GM23338 (cell line): Measurements from ENCODE around the gene RNF167. TPM values are rescaled to one million over a fixed set of nuclear protein-coding genes. Genes with fewer than 3 reads are reported as not detected.

Experiments used
- ATAC-seq: fragments of 200-7000 bp; cut with Tn5 transposase; 3 replicates; pipeline ENCODE4 v1.9.1; 2020
- DNase-seq: peaks from one replicate; pipeline ENCODE4 v3.0.0-alpha.2; 2015; ENCODE audit warnings: low spot score
- H2AFZ ChIP-seq: fragments of 200-600 bp; sonication (generic); 2 replicates; pipeline ENCODE4 v1.8.0; 2016; ENCODE audit warnings: antibody characterized with exemption, mild to moderate bottlenecking, moderate library complexity
- H3F3A ChIP-seq: fragments of 200-600 bp; sonication (generic); replicated peaks from 2 replicates; pipeline ENCODE4 v1.8.0; 2017; ENCODE audit warnings: antibody characterized with exemption, mixed run types, low read depth
- H3K27ac ChIP-seq: fragments of 200-600 bp; sonication (generic); 2 replicates; pipeline ENCODE4 v1.6.1; 2016; ENCODE audit warnings: low read depth
- H3K27me3 ChIP-seq: fragments of 200-600 bp; sonication (generic); 2 replicates; pipeline ENCODE4 v1.8.0; 2016; ENCODE audit warnings: mild to moderate bottlenecking, mixed run types, moderate library complexity; ENCODE audit not compliant: insufficient read depth
- H3K36me3 ChIP-seq: fragments of 200-600 bp; sonication (generic); 2 replicates; pipeline ENCODE4 v1.8.0; 2016; ENCODE audit warnings: mild to moderate bottlenecking; ENCODE audit not compliant: insufficient read depth
- H3K4me1 ChIP-seq: fragments of 200-600 bp; sonication (generic); 2 replicates; pipeline ENCODE4 v1.8.0; 2016; ENCODE audit warnings: mild to moderate bottlenecking, moderate library complexity; ENCODE audit not compliant: insufficient read depth
- H3K4me2 ChIP-seq: fragments of 200-600 bp; sonication (generic); 2 replicates; pipeline ENCODE4 v1.7.1; 2017; ENCODE audit warnings: mixed run types
- H3K4me3 ChIP-seq: fragments of 200-600 bp; sonication (generic); 2 replicates; pipeline ENCODE4 v1.6.1; 2016; ENCODE audit warnings: mixed run types
- H3K79me2 ChIP-seq: fragments of 200-600 bp; sonication (generic); replicated peaks from 2 replicates; pipeline ENCODE4 v1.8.0; 2017; ENCODE audit warnings: mild to moderate bottlenecking; ENCODE audit not compliant: insufficient read depth
- H3K9me2 ChIP-seq: fragments of 200-600 bp; sonication (generic); 2 replicates; pipeline ENCODE4 v1.8.0; 2017; ENCODE audit not compliant: insufficient read depth
- H4K20me1 ChIP-seq: fragments of 200-600 bp; sonication (generic); replicated peaks from 2 replicates; pipeline ENCODE4 v1.8.0; 2017; ENCODE audit warnings: mild to moderate bottlenecking; ENCODE audit not compliant: insufficient read depth
- H3K27ac Mint-ChIP-seq: 2 replicates; pipeline ENCODE4 v1.8.0; 2020; ENCODE audit warnings: inconsistent platforms, mild to moderate bottlenecking, moderate library complexity, mixed read lengths
- H3K27me3 Mint-ChIP-seq: 3 replicates; pipeline ENCODE4 v1.8.0; 2022; ENCODE audit warnings: low read depth, mild to moderate bottlenecking, moderate library complexity, mixed read lengths, inconsistent platforms; ENCODE audit not compliant: insufficient read depth, poor library complexity
- H3K36me3 Mint-ChIP-seq: 3 replicates; pipeline ENCODE4 v1.8.0; 2021; ENCODE audit warnings: low read depth, mild to moderate bottlenecking, inconsistent platforms, moderate library complexity, mixed read lengths
- H3K4me1 Mint-ChIP-seq: 3 replicates; pipeline ENCODE4 v1.8.0; 2020; ENCODE audit warnings: mild to moderate bottlenecking, inconsistent platforms, mixed read lengths
- H3K4me3 Mint-ChIP-seq: 3 replicates; pipeline ENCODE4 v1.8.0; 2021; ENCODE audit warnings: moderate library complexity, mild to moderate bottlenecking, inconsistent platforms, mixed read lengths
- H3K9me3 Mint-ChIP-seq: 3 replicates; pipeline ENCODE4 v1.8.0; 2020; ENCODE audit warnings: moderate library complexity, mild to moderate bottlenecking, inconsistent platforms, mixed read lengths
- CREB1 ChIP-seq: fragments of 250-450 bp; sonication (Bioruptor Pico); IDR thresholded peaks from 2 replicates; pipeline ENCODE4 v1.5.0; 2020; ENCODE audit warnings: low read depth, mild to moderate bottlenecking, moderate library complexity
- CTCF ChIP-seq, 2 experiments: fragments of 200-600 bp in 1 of 2; sonication (generic) in 1 of 2; conservative IDR thresholded peaks; 2 replicates each; pipeline versions ENCODE4 v1.5.1 to v1.6.1; 2016 to 2017; ENCODE audit warnings: antibody characterized with exemption in 2 of 2, low read depth in 2 of 2, mild to moderate bottlenecking in 2 of 2, moderate library complexity in 1 of 2
- ETS1 ChIP-seq: IDR thresholded peaks from 2 replicates; pipeline ENCODE4 v1.6.1; 2016; ENCODE audit warnings: antibody characterized with exemption
- EZH2 ChIP-seq: fragments of 200-600 bp; sonication (generic); IDR thresholded peaks from one replicate; pipeline ENCODE4 v1.8.0; 2017; ENCODE audit warnings: antibody characterized with exemption, mild to moderate bottlenecking, low read depth; ENCODE audit not compliant: unreplicated experiment
- EZH2phosphoT487 ChIP-seq: fragments of 200-600 bp; sonication (generic); IDR thresholded peaks from one replicate; pipeline ENCODE4 v1.8.1; 2018; ENCODE audit warnings: antibody characterized with exemption; ENCODE audit not compliant: unreplicated experiment
- JUNB ChIP-seq: IDR thresholded peaks from one replicate; pipeline ENCODE4 v1.6.1; 2016; ENCODE audit warnings: antibody characterized with exemption; ENCODE audit not compliant: unreplicated experiment
- NANOG ChIP-seq: IDR thresholded peaks from 2 replicates; pipeline ENCODE4 v1.6.1; 2016; ENCODE audit warnings: antibody characterized with exemption, borderline replicate concordance
- POLR2AphosphoS5 ChIP-seq: IDR thresholded peaks from 2 replicates; pipeline ENCODE4 v1.6.1; 2016; ENCODE audit warnings: antibody characterized with exemption, low read depth
- REST ChIP-seq: IDR thresholded peaks from one replicate; pipeline ENCODE4 v1.6.1; 2018; ENCODE audit warnings: antibody characterized with exemption; ENCODE audit not compliant: unreplicated experiment
- STAT1 ChIP-seq: IDR thresholded peaks from one replicate; pipeline ENCODE4 v1.6.1; 2016; ENCODE audit warnings: antibody characterized with exemption; ENCODE audit not compliant: unreplicated experiment
- ZNF114 ChIP-seq: fragments of 250-450 bp; sonication (Bioruptor Pico); IDR thresholded peaks from 2 replicates; pipeline ENCODE4 v1.5.0; 2020; ENCODE audit warnings: mild to moderate bottlenecking, moderate library complexity
- ZNF331 ChIP-seq: fragments of 250-450 bp; sonication (Bioruptor Pico); IDR thresholded peaks from 2 replicates; pipeline ENCODE4 v1.5.0; 2020; ENCODE audit warnings: low read depth, mild to moderate bottlenecking, moderate library complexity
- ZNF462 ChIP-seq: fragments of 250-450 bp; sonication (Bioruptor Pico); IDR thresholded peaks from 2 replicates; pipeline ENCODE4 v1.5.0; 2020; ENCODE audit warnings: mild to moderate bottlenecking, moderate library complexity
- polyA plus RNA-seq: library from polyadenylated mRNA; unstranded; fragments of >200 nt; fragmentation: Nextera tagmentation; extraction: Ambion mirVana; gene quantifications from 2 replicates; pipeline ENCODE4 v1.2.1, GENCODE V29; 2016
- total RNA-seq: library from RNA; depleted of rRNA; stranded (reverse); fragments of >200 nt; shearing (Covaris generic); gene quantifications from 2 replicates; pipeline ENCODE4 v1.2.3, GENCODE V29; 2014

The RNF167 gene
- total and polyA plus RNA-seq, 2 experiments from 2014 or later = 61.2 to 84.4 TPM

GRCh38 chr17:4921320-4921719 is 18.7 kb upstream of the RNF167 start:
- Mint-ChIP-seq H3K27me3 (peaks cover 7% of the 10 kb centered on the region), H3K4me3 (no peak overlapping the region), H3K27ac (no peak overlapping the region), H3K4me1 (peaks cover 9% of the 10 kb centered on the region), H3K9me3 (no peaks in the 10 kb centered on the region), H3K36me3 (peaks cover under 1% of the 10 kb centered on the region; the same call in 2 of the 3 replicates)
- H3K79me2 ChIP-seq = no peaks in the 10 kb centered on the region
- no peaks in the 10 kb centered on the region for H4K20me1 ChIP-seq
- H3F3A ChIP-seq = peaks cover 2% of the 10 kb centered on the region; the same call in 1 of the 2 replicates
- H3K4me3 ChIP-seq = no peak overlapping the region
- no peaks in the 10 kb centered on the region for H3K27me3 ChIP-seq
- DNase-seq (no peak), ATAC-seq (no peak)
- H3K4me1 ChIP-seq = 0 out of 2 replicates have a peak, but pooled peaks cover 6% of the 10 kb centered on the region
- H2AFZ ChIP-seq = no peak overlapping the region
- no peak for TF ChIP-seq ZNF331 (CRISPR knock-in tag)
- no peak for TF ChIP-seq ZNF462 (CRISPR knock-in tag)
- TF ChIP-seq EZH2phosphoT487 = no peak
- no peak for TF ChIP-seq EZH2
- TF ChIP-seq JUNB = no peak
- no peak for TF ChIP-seq CTCF (conservative IDR thresholded peaks at IDR 0.05; ENCODE audit: low read depth in 2 of 2)
- no peak for TF ChIP-seq STAT1
- TF ChIP-seq ETS1 = no peak
- TF ChIP-seq POLR2AphosphoS5 = no peak
- TF ChIP-seq CREB1 (CRISPR knock-in tag) = no peak
- TF ChIP-seq REST = no peak
- no peak for TF ChIP-seq NANOG
- no peak for TF ChIP-seq ZNF114 (CRISPR knock-in tag)
- no peaks in the 10 kb centered on the region for H3K9me2 ChIP-seq
- no peaks in the 10 kb centered on the region for H3K36me3 ChIP-seq
- H3K27ac ChIP-seq = no peak overlapping the region
- H3K4me2 ChIP-seq = no peak overlapping the region
